Endometrium (tissue), 2 donors: Measurements from ENCODE around the gene FAM50A.

Experiments used
- FAIRE-seq: peaks from 2 replicates; lab custom pipeline; 2012; peaks lifted over from hg19 to GRCh38; lab: Jason Lieb, UNC
- donor health status: control.
- donor health status: control.

Gene FAM50A

DNA sequence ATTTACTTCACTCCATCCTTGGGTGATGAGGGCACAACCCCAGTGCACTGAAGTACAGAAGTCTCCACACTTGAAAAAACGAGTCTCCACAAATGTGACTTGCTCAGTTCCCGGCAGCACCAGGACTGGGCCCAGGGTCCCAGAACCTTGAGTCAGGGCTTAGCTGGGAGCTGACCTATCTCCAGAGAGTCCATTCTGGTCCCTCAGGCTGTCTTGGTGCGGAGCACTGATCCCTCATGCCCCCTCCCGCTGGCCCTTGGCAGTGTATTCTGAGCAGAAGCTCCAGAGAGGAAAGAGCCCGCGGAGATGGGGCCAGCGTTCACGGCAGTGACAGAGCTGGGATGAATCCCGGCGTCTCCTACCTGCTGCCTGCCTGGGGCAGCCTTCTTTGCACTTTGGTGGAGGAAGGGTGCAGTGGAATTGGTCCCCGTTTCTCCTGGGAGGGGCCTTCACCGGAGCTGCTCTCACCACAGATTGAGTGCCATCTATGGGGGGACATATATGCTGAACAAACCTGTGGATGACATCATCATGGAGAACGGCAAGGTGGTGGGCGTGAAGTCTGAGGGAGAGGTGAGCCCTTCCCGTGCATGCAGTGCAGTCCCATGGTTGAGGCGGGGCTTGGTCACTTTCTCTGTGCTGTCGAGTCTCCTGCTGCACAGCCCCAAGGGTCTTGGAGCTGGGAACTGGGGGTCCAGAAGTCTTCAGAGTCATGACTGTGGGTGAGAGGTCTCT lies 3.2 kb upstream of the FAM50A start:
- FAIRE-seq: no peak

DNA sequence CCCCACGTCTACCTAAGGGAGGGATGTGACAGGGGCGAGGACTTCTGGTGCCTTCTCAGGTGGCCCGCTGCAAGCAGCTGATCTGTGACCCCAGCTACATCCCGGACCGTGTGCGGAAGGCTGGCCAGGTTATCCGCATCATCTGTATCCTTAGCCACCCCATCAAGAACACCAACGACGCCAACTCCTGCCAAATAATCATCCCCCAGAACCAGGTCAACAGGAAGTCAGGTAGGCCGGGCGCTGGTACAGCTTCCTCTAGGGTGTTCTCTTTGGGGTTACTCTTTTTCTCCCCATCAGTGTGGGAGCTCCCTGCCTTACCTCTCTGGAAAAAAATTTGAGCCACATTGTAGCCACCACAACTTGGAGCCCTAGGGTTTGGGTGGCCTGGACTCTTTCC lies 2.4 kb upstream of the FAM50A start:
- no peak for FAIRE-seq

DNA sequence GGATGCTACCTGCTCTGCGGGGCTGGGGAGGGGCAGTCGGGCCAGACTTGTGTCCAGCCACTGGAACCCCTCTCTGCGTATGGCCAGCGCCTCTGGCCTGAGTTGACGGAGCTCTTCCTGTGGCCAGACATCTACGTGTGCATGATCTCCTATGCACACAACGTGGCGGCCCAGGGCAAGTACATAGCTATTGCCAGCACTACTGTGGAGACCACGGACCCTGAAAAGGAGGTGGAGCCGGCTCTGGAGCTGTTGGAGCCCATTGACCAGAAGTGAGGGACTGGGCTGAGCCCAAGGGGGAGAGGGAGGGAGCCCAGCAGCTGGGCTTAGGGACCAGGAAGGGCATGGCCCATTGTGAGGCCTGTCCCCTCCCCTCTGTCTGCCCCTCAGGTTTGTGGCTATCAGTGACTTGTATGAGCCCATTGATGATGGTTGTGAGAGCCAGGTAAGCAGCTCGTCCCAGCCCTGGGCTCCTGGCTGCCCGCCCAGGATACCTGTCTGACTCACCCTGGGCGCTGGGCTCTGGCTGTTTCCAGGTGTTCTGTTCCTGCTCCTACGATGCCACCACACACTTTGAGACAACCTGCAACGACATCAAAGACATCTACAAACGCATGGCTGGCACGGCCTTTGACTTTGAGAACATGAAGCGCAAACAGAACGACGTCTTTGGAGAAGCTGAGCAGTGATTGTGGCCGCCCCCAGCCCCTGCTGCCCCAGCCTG lies 1.8 kb upstream of the FAM50A start:
- no peak for FAIRE-seq

GRCh38 chrX:154443479-154443910 lies 446 bp upstream of the FAM50A start:
- no peak for FAIRE-seq

DNA sequence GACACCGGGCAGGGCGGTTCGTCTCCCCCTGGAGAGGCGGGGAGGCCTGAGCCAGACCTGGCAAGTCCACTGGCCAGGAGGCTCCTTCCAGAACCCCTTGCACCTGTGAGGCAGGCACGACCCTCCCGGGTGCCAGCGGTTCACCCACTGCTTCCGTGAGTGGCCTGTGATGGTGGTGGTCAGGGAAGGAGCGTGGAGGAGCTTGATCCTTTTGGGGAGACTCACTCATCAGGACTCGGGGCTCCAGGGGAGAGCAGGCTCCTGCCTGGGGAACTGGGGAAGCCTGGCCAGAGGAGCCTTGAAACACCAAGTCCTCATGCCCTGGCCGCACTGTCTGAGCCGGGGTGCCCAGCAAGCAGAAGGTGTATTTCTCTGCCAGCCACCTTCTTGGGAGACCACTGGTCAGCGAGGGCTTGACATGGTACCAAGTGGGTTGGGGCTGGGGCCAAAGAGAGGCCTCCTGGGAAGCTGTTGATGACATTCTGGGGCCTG lies 860 bp downstream of the FAM50A start:
- no peak for FAIRE-seq

- FAIRE-seq: no peak
These were observed 1.8 kb downstream of the FAM50A start for GRCh38 chrX:154445776-154446175.

- FAIRE-seq: no peak
These were observed 2.5 kb downstream of the FAM50A start for GRCh38 chrX:154446430-154446829.

- no peak for FAIRE-seq
These were observed 4.5 kb downstream of the FAM50A start for GRCh38 chrX:154448484-154448883.

DNA sequence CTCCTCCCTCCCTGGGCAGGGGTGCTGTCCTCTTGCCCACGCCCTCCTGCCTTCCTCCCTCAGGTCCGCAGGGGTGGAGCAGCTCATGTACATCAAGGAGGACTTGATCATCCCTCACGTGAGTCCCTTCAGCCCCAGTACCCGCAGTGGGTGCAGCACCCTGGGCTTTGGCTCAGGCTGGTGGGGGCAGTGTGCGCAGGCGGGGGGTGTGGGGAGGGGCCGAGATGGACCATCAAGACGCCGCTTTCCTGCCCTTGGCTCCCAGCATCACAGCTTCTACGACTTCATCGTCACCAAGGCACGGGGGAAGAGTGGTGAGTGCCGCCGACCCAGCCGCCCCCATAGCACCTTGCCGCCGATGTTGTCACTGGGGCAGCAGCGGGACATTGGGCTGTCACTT lies 5.7 kb downstream of the FAM50A start:
- FAIRE-seq: no peak

DNA sequence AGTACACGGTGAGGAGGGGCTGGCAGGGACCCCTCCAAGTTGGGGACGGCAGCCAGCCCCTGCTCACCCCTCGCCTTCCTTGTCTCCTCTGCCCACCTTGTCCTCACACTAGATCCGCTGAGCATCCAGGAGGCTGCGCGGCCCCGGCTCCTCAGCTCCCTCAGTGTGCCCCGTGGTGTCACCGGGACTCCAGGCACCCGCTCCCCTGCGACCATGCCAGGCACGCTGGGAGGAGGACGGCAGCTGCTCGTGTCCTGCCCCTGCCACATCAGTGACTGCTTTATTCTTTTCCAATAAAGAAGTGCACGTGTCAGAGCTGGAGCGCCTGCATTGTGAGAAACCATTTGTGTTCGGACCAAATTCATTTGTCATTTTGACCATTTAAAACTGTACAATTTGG lies 6.4 kb downstream of the FAM50A start:
- FAIRE-seq: no peak

DNA sequence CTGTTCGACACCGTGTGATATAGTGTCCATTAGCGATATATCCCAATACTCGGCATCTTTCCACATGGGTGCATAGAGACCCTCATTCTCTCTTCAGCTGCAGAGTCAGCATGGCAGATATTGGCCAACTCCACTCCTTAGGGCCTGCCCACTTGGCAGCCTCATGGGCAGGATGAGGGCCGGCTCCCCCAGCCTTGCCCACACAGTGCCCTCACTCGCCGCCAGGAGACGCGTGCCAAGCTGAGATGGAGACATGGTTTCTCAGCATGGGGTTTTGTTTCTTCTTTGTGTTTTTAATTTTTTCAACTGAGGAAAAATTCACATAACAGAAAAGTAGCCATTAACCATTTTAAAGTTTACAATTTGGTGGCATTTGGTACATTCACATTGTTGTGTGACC lies 8.9 kb downstream of the FAM50A start:
- FAIRE-seq: no peak

DNA sequence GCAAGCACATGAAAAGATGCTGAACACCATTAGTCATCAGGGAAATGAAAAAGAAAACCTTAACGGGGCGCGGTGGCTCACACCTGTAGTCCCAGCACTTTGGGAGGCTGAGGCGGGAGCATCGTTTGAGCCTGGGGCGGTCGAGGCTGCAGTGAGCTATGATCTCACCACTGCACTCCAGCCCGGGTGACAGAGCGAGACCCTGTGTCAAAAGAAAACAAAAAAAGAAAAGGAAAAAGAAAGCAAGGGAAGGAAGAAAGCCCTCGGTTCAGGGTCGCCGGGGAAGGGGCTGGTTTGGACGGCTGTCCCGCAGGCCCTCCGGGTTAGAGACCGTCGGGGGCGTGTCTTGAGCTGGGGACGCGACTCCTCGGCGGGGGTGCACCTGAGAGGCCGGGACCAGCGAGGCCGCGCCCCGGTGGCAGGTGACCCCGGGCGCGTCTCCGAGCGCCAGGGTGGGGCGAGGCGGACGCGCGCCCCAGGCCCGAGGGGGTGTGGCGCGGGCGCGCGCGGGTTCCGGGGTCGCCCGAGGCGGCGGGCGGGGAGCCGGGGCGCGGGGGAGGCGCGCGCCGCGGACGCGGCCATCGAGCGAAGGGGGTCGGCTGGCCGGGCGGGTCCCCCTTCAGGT lies 13.7 kb downstream of the FAM50A start:
- no peak for FAIRE-seq

GRCh38 chrX:154458116-154458953 lies 14.4 kb downstream of the FAM50A start, which contains the start of gene PLXNA3:
Gene PLXNA3 (plus strand): TSS chrX:154458281. CDS start chrX:154460184, 1,903 bp downstream.
- no peak for FAIRE-seq

GRCh38 chrX:154458954-154459778 lies 15.2 kb downstream of the FAM50A start:
- no peak for FAIRE-seq

GRCh38 chrX:154459832-154460231 lies 15.9 kb downstream of the FAM50A start:
- no peak for FAIRE-seq

DNA sequence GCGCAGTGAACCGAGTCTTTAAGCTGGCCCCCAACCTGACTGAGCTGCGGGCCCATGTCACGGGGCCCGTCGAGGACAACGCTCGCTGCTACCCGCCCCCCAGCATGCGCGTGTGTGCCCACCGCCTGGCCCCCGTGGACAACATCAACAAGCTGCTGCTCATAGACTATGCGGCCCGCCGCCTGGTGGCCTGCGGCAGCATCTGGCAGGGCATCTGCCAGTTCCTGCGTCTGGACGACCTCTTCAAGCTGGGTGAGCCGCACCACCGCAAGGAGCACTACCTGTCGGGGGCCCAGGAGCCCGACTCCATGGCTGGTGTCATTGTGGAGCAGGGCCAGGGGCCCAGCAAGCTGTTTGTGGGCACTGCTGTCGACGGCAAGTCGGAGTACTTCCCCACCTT lies 16.4 kb downstream of the FAM50A start:
- FAIRE-seq: no peak

- FAIRE-seq: no peak
These were observed 18.5 kb downstream of the FAM50A start for GRCh38 chrX:154462396-154462795.

DNA sequence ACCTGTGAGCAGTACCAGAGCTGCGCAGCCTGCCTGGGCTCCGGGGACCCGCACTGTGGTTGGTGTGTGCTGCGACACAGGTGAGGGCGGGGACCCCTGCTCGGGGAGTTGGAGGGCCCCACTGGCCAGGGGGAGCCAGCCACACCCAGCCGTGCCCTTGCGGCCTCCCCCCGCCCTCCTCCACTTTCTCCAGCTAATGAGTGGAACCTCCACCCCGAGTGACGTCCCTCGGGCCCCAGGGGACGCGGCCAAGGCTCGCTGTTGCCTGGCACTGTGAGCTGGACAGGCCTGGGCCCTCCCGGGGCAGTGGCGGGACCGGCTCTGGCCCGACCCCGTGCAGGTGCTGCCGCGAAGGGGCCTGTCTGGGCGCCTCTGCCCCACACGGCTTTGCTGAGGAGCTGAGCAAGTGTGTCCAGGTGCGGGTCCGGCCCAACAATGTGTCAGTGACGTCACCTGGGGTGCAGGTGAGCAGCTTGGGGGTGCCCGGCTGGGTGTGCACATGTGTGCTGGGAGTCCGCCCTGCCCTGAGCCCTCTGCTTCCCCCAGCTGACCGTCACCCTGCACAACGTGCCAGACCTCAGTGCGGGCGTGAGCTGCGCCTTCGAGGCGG lies 19.8 kb downstream of the FAM50A start:
- FAIRE-seq: no peak

- FAIRE-seq: no peak
These were observed 20.9 kb downstream of the FAM50A start for GRCh38 chrX:154464806-154465365.

DNA sequence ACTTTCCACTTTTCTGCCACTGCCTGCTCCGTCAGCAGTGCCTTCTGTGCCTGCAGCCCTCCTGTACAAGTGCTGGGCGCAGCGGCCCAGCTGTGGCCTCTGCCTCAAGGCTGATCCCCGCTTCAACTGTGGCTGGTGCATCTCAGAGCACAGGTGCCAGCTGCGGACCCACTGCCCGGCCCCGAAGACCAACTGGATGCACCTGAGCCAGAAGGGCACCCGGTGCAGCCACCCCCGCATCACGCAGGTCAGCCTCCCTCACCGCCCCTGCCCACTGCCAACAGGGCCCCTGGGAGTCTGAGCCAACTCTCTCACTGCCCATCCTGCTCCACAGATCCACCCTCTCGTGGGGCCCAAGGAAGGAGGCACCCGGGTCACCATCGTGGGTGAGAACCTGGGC lies 21.7 kb downstream of the FAM50A start:
- no peak for FAIRE-seq
